K562 treated with DMSO at 1 percent for 48 hours (cell line): ENCODE data around the gene DHCR24. TPM values are rescaled to one million over a fixed set of nuclear protein-coding genes. Genes with fewer than 3 reads are reported as not detected.

Experiments used
- total RNA-seq: library from RNA; unstranded; fragments of 300-600 nt; gene quantifications from 2 replicates; pipeline ENCODE4 v1.2.3, GENCODE V29; 2022; ENCODE audit warnings: low replicate concordance; ENCODE audit errors: extremely low read depth

The DHCR24 gene
- total RNA-seq = 188 TPM in 1 of 2 replicates, not detected in the other

GRCh38 chr1:54886724-54887664, at the start of gene DHCR24:
DHCR24 (minus strand) TSS chr1:54887195; CDS start chr1:54887119, 76 bp downstream.

GRCh38 chr1:54800899-54801759, 85.9 kb downstream of the DHCR24 start, which contains the start of gene TTC22:
TTC22 (minus strand) TSS chr1:54801323; CDS start chr1:54801163, 160 bp downstream.

Other genes starting within 250 kb of the DHCR24 start
- not detected in 2 replicates for gene MROH7, start 245.4 kb downstream of the DHCR24 start, total RNA-seq
- not detected in 2 replicates for gene TTC4, start 171.3 kb downstream of the DHCR24 start, total RNA-seq
- gene PARS2, start 122.7 kb downstream of the DHCR24 start, total RNA-seq = not detected in 2 replicates
- not detected in 2 replicates for gene TTC22, start 85.9 kb downstream of the DHCR24 start, total RNA-seq
- gene TMEM61, start 93.4 kb upstream of the DHCR24 start, total RNA-seq = not detected in 2 replicates
- gene BSND, start 111.7 kb upstream of the DHCR24 start, total RNA-seq = not detected in 2 replicates
- gene PCSK9, start 152.4 kb upstream of the DHCR24 start, total RNA-seq = not detected in 2 replicates